Endodermal cell (in vitro differentiated cells): ENCODE data around the gene ZDHHC18. TPM values are rescaled to one million over a fixed set of nuclear protein-coding genes. Genes with fewer than 3 reads are reported as not detected.

ENCODE experiments used
- DNase-seq: peaks from one replicate; pipeline ENCODE4 v3.0.0-alpha.2; 2017
- H3K27ac ChIP-seq: 2 replicates; pipeline ENCODE4 v1.5.1; 2013; ENCODE audit warnings: mild to moderate bottlenecking, low read depth, low read length, moderate library complexity
- H3K27me3 ChIP-seq: 2 replicates; pipeline ENCODE4 v1.6.1; 2013; ENCODE audit warnings: mild to moderate bottlenecking, low read length, moderate library complexity; ENCODE audit not compliant: insufficient read depth, control insufficient read depth, poor library complexity, severe bottlenecking
- H3K36me3 ChIP-seq: 2 replicates; pipeline ENCODE4 v1.7.0; 2013; ENCODE audit warnings: mild to moderate bottlenecking, low read length, moderate library complexity; ENCODE audit not compliant: control insufficient read depth, insufficient read depth
- H3K4me1 ChIP-seq: one replicate; pipeline ENCODE4 v1.7.0; 2013; ENCODE audit warnings: low read length; ENCODE audit not compliant: control insufficient read depth, insufficient read depth
- H3K4me3 ChIP-seq: 2 replicates; pipeline ENCODE4 v1.5.1; 2013; ENCODE audit warnings: mild to moderate bottlenecking, low read length, moderate library complexity
- H3K9ac ChIP-seq: 2 replicates; pipeline ENCODE4 v1.6.1; 2013; ENCODE audit warnings: mild to moderate bottlenecking, low read length, moderate library complexity; ENCODE audit not compliant: poor library complexity, severe bottlenecking; ENCODE audit errors: extremely low read depth
- H3K9me3 ChIP-seq: 2 replicates; pipeline ENCODE4 v1.6.1; 2013; ENCODE audit warnings: mild to moderate bottlenecking, low read length, moderate library complexity; ENCODE audit not compliant: control insufficient read depth
- H3K27ac Mint-ChIP-seq: 2 replicates; pipeline ENCODE4 v1.8.0; 2020; ENCODE audit warnings: mixed read lengths
- H3K27me3 Mint-ChIP-seq: 2 replicates; pipeline ENCODE4 v1.8.0; 2021; ENCODE audit warnings: mild to moderate bottlenecking, mixed read lengths; ENCODE audit not compliant: insufficient read depth
- H3K36me3 Mint-ChIP-seq: 2 replicates; pipeline ENCODE4 v1.8.0; 2020; ENCODE audit warnings: low read depth, mixed read lengths
- H3K4me1 Mint-ChIP-seq: 2 replicates; pipeline ENCODE4 v1.8.0; 2020; ENCODE audit warnings: mixed read lengths
- H3K4me3 Mint-ChIP-seq: 2 replicates; pipeline ENCODE4 v1.8.0; 2020; ENCODE audit warnings: mild to moderate bottlenecking, moderate library complexity, mixed read lengths
- H3K9me3 Mint-ChIP-seq: 2 replicates; pipeline ENCODE4 v1.8.0; 2020; ENCODE audit warnings: mild to moderate bottlenecking, mixed read lengths
- WGBS, 2 experiments: methylation state at CpG; one replicate each; pipeline versions ENCODE4 v1.1.5 to v1.1.7; 2013; ENCODE audit warnings: missing lambda C conversion rate in 2 of 2, mixed read lengths in 1 of 2; ENCODE audit not compliant: insufficient coverage in 1 of 2, insufficient read length in 1 of 2; 5-methylcytosine and 5-hydroxymethylcytosine counted together
- total RNA-seq, 2 donors: library from RNA; stranded (reverse); fragmentation: NEBNext Ultra II Directional in 1 of 2; extraction: Animal tissue kit (Norgen Biotek cat#: 25700) in 1 of 2; gene quantifications; 2 replicates in 1 of 2; 3 replicates in 1 of 2; pipeline ENCODE4 v1.2.1, GENCODE V29; 2021
- TF ChIP-seq, protein P1 (sequence below): fragments of 200-600 bp; sonication (generic); conservative IDR thresholded peaks from 2 replicates; pipeline ENCODE4 v1.5.0; 2021; ENCODE audit warnings: antibody characterized with exemption, mild to moderate bottlenecking

The ZDHHC18 gene
- total RNA-seq, 2 donors from 2014 or later, result 39.7 to 42.4 TPM

DNA sequence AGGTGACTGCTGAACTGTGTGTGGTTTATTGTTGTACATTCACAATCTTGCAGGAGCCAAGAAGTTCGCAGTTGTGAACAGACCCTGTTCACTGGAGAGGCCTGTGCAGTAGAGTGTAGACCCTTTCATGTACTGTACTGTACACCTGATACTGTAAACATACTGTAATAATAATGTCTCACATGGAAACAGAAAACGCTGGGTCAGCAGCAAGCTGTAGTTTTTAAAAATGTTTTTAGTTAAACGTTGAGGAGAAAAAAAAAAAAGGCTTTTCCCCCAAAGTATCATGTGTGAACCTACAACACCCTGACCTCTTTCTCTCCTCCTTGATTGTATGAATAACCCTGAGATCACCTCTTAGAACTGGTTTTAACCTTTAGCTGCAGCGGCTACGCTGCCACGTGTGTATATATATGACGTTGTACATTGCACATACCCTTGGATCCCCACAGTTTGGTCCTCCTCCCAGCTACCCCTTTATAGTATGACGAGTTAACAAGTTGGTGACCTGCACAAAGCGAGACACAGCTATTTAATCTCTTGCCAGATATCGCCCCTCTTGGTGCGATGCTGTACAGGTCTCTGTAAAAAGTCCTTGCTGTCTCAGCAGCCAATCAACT lies 45.2 kb upstream of the ZDHHC18 start:
- H3K4me1 Mint-ChIP-seq, result peaks cover 35% of the 10 kb centered on the region
- no peaks in the 10 kb centered on the region for H3K9me3 ChIP-seq
- no peak overlapping the region for H3K27ac ChIP-seq
- no peak for DNase-seq
- peaks cover 16% of the 10 kb centered on the region for H3K4me1 ChIP-seq
- peaks cover 73% of the 10 kb centered on the region for H3K36me3 ChIP-seq
- TF ChIP-seq, protein P1, sequence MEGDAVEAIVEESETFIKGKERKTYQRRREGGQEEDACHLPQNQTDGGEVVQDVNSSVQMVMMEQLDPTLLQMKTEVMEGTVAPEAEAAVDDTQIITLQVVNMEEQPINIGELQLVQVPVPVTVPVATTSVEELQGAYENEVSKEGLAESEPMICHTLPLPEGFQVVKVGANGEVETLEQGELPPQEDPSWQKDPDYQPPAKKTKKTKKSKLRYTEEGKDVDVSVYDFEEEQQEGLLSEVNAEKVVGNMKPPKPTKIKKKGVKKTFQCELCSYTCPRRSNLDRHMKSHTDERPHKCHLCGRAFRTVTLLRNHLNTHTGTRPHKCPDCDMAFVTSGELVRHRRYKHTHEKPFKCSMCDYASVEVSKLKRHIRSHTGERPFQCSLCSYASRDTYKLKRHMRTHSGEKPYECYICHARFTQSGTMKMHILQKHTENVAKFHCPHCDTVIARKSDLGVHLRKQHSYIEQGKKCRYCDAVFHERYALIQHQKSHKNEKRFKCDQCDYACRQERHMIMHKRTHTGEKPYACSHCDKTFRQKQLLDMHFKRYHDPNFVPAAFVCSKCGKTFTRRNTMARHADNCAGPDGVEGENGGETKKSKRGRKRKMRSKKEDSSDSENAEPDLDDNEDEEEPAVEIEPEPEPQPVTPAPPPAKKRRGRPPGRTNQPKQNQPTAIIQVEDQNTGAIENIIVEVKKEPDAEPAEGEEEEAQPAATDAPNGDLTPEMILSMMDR, result no peak
- no peaks in the 10 kb centered on the region for H3K9me3 Mint-ChIP-seq
- H3K27me3 Mint-ChIP-seq, result no peaks in the 10 kb centered on the region
- H3K4me3 ChIP-seq, result no peak overlapping the region
- H3K9ac ChIP-seq, result no peak overlapping the region
- WGBS, 2 experiments, result 94 to 95% methylated on average over 8 to 10 of the region's 11 CpGs
- no peak overlapping the region for H3K4me3 Mint-ChIP-seq
- no peak overlapping the region for H3K27ac Mint-ChIP-seq
- no peaks in the 10 kb centered on the region for H3K27me3 ChIP-seq
- peaks cover 56% of the 10 kb centered on the region for H3K36me3 Mint-ChIP-seq

DNA sequence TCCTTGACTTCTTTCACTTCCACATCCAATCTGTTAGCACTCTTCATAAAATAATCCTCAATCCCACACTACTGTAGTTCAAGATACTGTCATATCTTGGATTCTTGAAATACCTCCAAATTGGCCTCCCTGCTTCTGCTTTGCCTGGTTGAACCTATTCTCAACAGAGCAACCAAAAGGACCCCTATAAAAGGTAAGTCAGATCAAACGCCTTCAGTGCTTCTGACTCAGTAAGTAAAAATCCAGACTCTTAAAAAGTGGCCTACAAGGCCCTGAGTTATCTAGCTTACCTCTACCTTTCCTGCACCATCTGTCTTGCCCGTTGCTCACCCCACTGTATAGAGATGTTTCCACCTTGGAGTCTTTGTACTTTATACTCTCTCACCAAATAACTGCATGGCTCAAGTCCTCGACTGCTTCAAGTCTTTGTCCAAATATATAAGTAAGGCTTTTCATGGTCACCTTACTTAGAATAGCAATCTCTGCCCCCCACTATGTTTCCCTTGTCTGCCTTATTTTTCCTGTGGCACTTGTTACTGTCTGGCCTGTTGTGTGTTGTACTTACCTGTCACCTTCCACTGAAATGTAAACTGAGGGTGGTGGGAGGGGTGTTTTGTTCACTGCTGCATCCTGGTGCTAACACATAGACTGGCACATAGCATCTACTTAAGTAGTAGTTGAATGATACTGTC lies 43.8 kb upstream of the ZDHHC18 start:
- Histone ChIP-seq H3K27ac (no peak overlapping the region), H3K9me3 (no peaks in the 10 kb centered on the region), H3K9ac (no peak overlapping the region), H3K4me3 (no peak overlapping the region), H3K27me3 (no peaks in the 10 kb centered on the region), H3K4me1 (peaks cover 21% of the 10 kb centered on the region), H3K36me3 (peaks cover 60% of the 10 kb centered on the region)
- Mint-ChIP-seq H3K27me3 (no peaks in the 10 kb centered on the region), H3K4me3 (no peak overlapping the region), H3K4me1 (peaks cover 45% of the 10 kb centered on the region), H3K27ac (no peak overlapping the region), H3K9me3 (no peaks in the 10 kb centered on the region), H3K36me3 (peaks cover 44% of the 10 kb centered on the region)
- TF ChIP-seq, protein P1, result no peak
- no peak for DNase-seq
- WGBS, 2 experiments, result 90 to 100% methylated on average over 3 of the region's 3 CpGs

DNA sequence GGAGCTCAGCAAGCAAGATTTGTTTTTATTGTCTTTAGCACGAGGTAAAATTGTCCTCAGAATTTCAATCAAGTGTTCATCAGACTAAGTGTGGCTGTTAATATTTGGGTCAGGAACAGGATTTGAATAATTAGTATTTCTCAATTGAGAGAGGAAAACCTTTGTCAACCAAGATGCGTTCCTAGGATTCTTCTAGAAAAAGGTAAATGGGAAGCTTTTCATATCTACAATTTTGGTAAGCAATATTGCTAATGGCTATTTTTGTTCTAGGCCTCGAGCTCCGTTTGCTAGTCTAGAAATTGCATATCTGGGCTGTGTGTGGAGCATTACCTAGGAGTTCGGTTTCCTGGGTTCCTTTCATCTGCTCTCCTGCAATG lies 42.9 kb upstream of the ZDHHC18 start:
- TF ChIP-seq, protein P1, result no peak
- H3K4me3 ChIP-seq, result no peak overlapping the region
- no peaks in the 10 kb centered on the region for H3K9me3 ChIP-seq
- H3K27me3 ChIP-seq, result no peaks in the 10 kb centered on the region
- no peak overlapping the region for H3K27ac ChIP-seq
- DNase-seq, result no peak
- Mint-ChIP-seq H3K27ac (peak overlapping the region; percentile 38), H3K36me3 (peaks cover 36% of the 10 kb centered on the region), H3K4me3 (no peak overlapping the region), H3K27me3 (no peaks in the 10 kb centered on the region), H3K4me1 (peaks cover 47% of the 10 kb centered on the region), H3K9me3 (no peaks in the 10 kb centered on the region)
- peaks cover 24% of the 10 kb centered on the region for H3K4me1 ChIP-seq
- WGBS, 2 experiments, result 95 to 98% methylated on average over 5 of the region's 5 CpGs
- peaks cover 50% of the 10 kb centered on the region for H3K36me3 ChIP-seq
- H3K9ac ChIP-seq, result no peak overlapping the region
